ENCODE results near the gene MCAT. TPM values are rescaled to one million over a fixed set of nuclear protein-coding genes. Genes with fewer than 3 reads are reported as not detected.

Gene MCAT
- total RNA-seq, 2 donors from 2014 or later, result 17.1 to 19.9 TPM

GRCh38 chr22:43114958-43115357 lies 28.2 kb downstream of the MCAT start:
- Mint-ChIP-seq H3K4me1 (peaks cover 18% of the 10 kb centered on the region), H3K27ac (no peak overlapping the region), H3K27me3 (ENCODE audit: insufficient read depth) (peaks cover 22% of the 10 kb centered on the region), H3K4me3 (no peak overlapping the region), H3K36me3 (ENCODE audit: low read depth) (peaks cover 7% of the 10 kb centered on the region), H3K9me3 (no peaks in the 10 kb centered on the region)
- Histone ChIP-seq H3K4me3 (ENCODE audit: low read length) (no peak overlapping the region), H3K4me1 (ENCODE audit: control insufficient read depth, insufficient read depth, low read length) (peaks cover 2% of the 10 kb centered on the region), H3K36me3 (ENCODE audit: control insufficient read depth, insufficient read depth, low read length) (no peaks in the 10 kb centered on the region), H3K9me3 (ENCODE audit: control insufficient read depth, low read length) (no peaks in the 10 kb centered on the region), H3K9ac (ENCODE audit: extremely low read depth, low read length, poor library complexity, severe bottlenecking) (no peak overlapping the region), H3K27me3 (ENCODE audit: control insufficient read depth, insufficient read depth, low read length, poor library complexity, severe bottlenecking) (peaks cover 27% of the 10 kb centered on the region), H3K27ac (ENCODE audit: low read depth, low read length) (no peak overlapping the region)
- 82 to 90% methylated on average over 4 to 5 of the region's 5 CpGs for WGBS, 2 experiments (ENCODE audit: insufficient coverage in 1 of 2, insufficient read length in 1 of 2)
- DNase-seq, result no peak
- TF ChIP-seq CTCF (conservative IDR thresholded peaks at IDR 0.05), result no peak

DNA sequence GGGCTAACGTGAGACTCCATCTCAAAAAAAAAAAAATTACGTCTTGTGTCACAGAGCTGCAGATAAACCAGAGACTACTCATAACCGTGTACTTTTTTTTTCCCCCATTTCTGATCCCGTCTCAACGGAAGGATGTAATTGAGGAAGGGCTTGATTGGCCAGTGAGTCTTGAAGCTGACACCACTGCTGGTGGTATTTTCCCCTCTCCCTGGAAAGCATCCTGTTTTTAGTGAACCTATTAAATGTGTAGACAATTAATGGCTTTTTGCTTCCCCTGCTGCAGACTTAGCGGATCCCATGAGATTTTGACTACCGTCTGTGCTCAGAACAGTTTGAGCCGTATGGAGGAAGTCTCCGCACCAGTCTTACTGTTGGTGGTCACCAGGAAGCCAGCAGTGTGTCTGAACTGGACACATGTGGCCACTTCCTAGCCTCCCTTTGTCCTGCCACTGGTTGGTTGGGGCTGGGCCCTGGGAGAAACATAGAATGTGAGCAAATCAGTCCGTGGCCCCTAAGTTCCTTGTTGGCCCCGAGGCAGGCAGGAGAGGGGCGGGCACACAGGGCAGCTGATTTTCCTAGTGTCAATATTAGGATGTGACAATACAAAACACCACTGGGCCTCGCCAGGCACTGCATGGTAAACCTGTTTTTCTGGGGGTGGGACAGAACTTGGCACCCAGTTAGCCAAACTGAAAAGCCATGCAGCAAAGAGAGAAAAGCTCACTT lies 29.5 kb downstream of the MCAT start:
- WGBS, 2 experiments (ENCODE audit: insufficient coverage in 1 of 2, insufficient read length in 1 of 2), result 85 to 93% methylated on average over 6 to 13 of the region's 13 CpGs
- no peaks in the 10 kb centered on the region for H3K9me3 Mint-ChIP-seq
- no peak overlapping the region for H3K4me3 Mint-ChIP-seq
- Histone ChIP-seq H3K36me3 (ENCODE audit: control insufficient read depth, insufficient read depth, low read length) (no peaks in the 10 kb centered on the region), H3K9ac (ENCODE audit: extremely low read depth, low read length, poor library complexity, severe bottlenecking) (no peak overlapping the region), H3K4me1 (ENCODE audit: control insufficient read depth, insufficient read depth, low read length) (peaks cover 2% of the 10 kb centered on the region), H3K9me3 (ENCODE audit: control insufficient read depth, low read length) (no peaks in the 10 kb centered on the region), H3K4me3 (ENCODE audit: low read length) (no peak overlapping the region), H3K27ac (ENCODE audit: low read depth, low read length) (no peak overlapping the region), H3K27me3 (ENCODE audit: control insufficient read depth, insufficient read depth, low read length, poor library complexity, severe bottlenecking) (peaks cover 33% of the 10 kb centered on the region)
- peaks cover 21% of the 10 kb centered on the region for H3K4me1 Mint-ChIP-seq
- no peak for TF ChIP-seq CTCF (conservative IDR thresholded peaks at IDR 0.05)
- H3K27me3 Mint-ChIP-seq (ENCODE audit: insufficient read depth), result peaks cover 29% of the 10 kb centered on the region
- no peak for DNase-seq
- no peak overlapping the region for H3K27ac Mint-ChIP-seq
- peaks cover 7% of the 10 kb centered on the region for H3K36me3 Mint-ChIP-seq (ENCODE audit: low read depth)

DNA sequence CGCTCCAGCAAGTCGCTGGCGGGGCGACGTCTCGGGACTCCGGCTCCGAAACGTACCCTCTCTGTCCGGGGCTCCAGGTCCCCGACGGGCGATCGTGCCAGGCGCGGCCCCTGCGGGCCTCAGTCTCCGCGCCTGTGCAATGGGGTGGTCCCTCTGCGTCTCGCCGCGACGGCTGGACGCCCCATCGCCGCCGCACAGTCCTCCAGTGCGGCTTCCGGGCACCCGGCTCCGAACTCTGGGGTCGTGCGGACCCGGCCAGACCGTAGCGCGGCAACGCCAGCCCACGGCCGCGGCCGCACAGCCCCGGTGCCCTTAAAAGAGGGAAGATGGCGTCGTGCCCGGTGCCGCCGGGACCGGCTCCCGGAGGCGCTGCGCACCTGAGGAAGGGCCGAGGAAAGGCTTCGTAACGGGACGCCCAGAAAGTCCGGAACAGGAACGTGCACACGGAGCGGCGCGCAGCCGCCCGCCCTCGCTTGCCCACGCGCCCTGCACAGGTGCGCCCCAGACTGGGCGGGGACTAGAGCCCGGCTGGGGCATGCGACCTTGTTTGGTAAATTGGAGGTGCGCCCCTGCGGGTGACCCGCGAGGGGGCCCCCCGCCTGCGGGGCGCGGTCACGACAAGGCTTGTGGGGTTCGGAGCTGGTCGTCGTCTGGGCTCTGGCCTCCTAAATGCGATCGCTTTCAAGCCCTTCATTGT lies 32.1 kb downstream of the MCAT start:
- H3K36me3 Mint-ChIP-seq (ENCODE audit: low read depth), result peaks cover 3% of the 10 kb centered on the region
- H3K4me1 Mint-ChIP-seq, result peaks cover 18% of the 10 kb centered on the region
- H3K27me3 Mint-ChIP-seq (ENCODE audit: insufficient read depth), result peaks cover 31% of the 10 kb centered on the region

More for the DNA sequence above, 32.1 kb downstream of the MCAT start:
- no peaks in the 10 kb centered on the region for H3K9me3 ChIP-seq (ENCODE audit: control insufficient read depth, low read length)
- no peak for TF ChIP-seq CTCF (conservative IDR thresholded peaks at IDR 0.05)
- peak overlapping the region; percentile 78 for H3K4me3 ChIP-seq (ENCODE audit: low read length)
- H3K9me3 Mint-ChIP-seq, result no peaks in the 10 kb centered on the region
- DNase-seq, result peak; percentile 68
- no peak overlapping the region for H3K9ac ChIP-seq (ENCODE audit: extremely low read depth, low read length, poor library complexity, severe bottlenecking)
- H3K4me1 ChIP-seq (ENCODE audit: control insufficient read depth, insufficient read depth, low read length), result peaks cover 2% of the 10 kb centered on the region
- H3K27ac Mint-ChIP-seq, result no peak overlapping the region
- peaks cover 33% of the 10 kb centered on the region for H3K27me3 ChIP-seq (ENCODE audit: control insufficient read depth, insufficient read depth, low read length, poor library complexity, severe bottlenecking)
- no peaks in the 10 kb centered on the region for H3K36me3 ChIP-seq (ENCODE audit: control insufficient read depth, insufficient read depth, low read length)
- peak overlapping the region; percentile 60 for H3K4me3 Mint-ChIP-seq
- 4 to 8% methylated on average over 24 to 86 of the region's 86 CpGs for whole genome bisulfite sequencing, 2 experiments (ENCODE audit: insufficient coverage in 1 of 2, insufficient read length in 1 of 2)
- no peak overlapping the region for H3K27ac ChIP-seq (ENCODE audit: low read depth, low read length)
